KG1 (cell line): Measurements from ENCODE around the gene C1orf115.
"Not testable (repeated sequence)": the region's sequence is repeated elsewhere in the genome, so short reads cannot be mapped to it uniquely, and the experiment has no call there.

ENCODE experiments used
- DNase-seq: peaks from one replicate; lab custom pipeline; 2025; lab: John Stamatoyannopoulos, UW

Gene C1orf115

GRCh38 chr1:220726634-220727033 lies 36.5 kb downstream of the C1orf115 start:
- DNase-seq = no peak

GRCh38 chr1:220727519-220727918 lies 37.4 kb downstream of the C1orf115 start:
- DNase-seq = no peak

GRCh38 chr1:220730486-220730885 lies 40.3 kb downstream of the C1orf115 start:
- no peak for DNase-seq

GRCh38 chr1:220732137-220732536 lies 42.0 kb downstream of the C1orf115 start:
- no peak for DNase-seq

GRCh38 chr1:220732621-220733020 lies 42.5 kb downstream of the C1orf115 start:
- no peak for DNase-seq

GRCh38 chr1:220733086-220733601 lies 43.0 kb downstream of the C1orf115 start:
- peak; percentile 38 for DNase-seq

GRCh38 chr1:220734571-220735326 lies 44.6 kb downstream of the C1orf115 start:
- DNase-seq = no peak

GRCh38 chr1:220736283-220736682 lies 46.1 kb downstream of the C1orf115 start:
- not testable (repeated sequence) for DNase-seq

- DNase-seq = no peak
Measured at GRCh38 chr1:220741349-220741748, 51.2 kb downstream of the C1orf115 start.

- no peak for DNase-seq
Measured at GRCh38 chr1:220741825-220742224, 51.7 kb downstream of the C1orf115 start.

GRCh38 chr1:220742520-220742919 lies 52.4 kb downstream of the C1orf115 start:
- no peak for DNase-seq

GRCh38 chr1:220746851-220747250 lies 56.7 kb downstream of the C1orf115 start:
- DNase-seq = no peak

GRCh38 chr1:220747437-220748088 lies 57.4 kb downstream of the C1orf115 start:
- DNase-seq = no peak

GRCh38 chr1:220748089-220748934 lies 58.1 kb downstream of the C1orf115 start, which contains the start of gene MTARC2:
Gene MTARC2, plus strand, starts transcription at chr1:220748322. Its CDS starts 210 bp downstream, at chr1:220748532.
- DNase-seq = no peak
